Measurements from ENCODE around the gene QTRT2.

Gene QTRT2

DNA sequence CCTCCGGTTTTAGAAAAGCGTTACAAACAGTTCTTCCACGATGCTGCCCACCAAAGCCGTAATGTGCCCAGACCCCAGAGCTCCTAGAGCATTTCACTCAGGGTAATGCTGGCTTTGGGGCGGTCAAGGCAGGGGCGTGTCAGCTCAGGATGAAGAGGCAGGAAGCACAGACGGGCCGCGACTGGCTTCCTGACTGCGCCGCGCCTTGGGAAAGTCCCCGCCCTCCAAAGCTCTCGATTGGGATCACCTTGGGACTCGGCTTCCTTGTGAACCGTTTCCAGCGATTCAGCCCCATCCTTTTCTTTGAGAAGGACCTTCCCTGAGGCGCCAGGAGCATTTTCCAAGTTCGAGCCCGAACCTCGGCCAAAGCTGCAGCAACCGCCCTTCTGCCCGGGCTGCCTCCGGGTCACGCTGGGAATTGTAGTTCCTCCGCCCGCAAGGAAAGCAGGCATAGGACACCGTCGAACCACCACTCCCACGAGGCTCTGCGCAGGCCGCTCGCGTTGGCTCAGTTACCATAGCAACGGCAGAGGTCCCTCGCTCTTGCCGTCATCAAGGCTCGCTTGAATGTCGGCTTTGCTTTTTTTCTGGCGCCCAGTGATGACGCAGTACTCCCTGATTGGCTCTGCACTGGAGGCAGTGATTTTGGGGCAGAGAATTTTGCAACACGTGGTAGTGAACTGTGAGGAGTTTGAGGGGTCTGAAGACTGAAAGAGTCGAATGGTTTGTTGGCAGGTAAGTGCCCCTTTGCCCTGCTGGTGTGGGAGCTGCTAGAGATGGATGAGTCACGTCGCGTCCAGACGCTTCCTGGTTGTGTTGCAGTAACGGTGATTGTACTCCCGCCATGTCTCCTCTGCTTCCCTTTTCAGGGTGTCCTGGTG, at the start of gene QTRT2, which contains the start of gene CCDC191:
Gene QTRT2, plus strand, starts transcription at position 608 of the 881 bp plus-strand sequence. CDS start 8,521 bp downstream, outside the sequence.
Gene CCDC191, minus strand, starts transcription at position 397 of the 881 bp plus-strand sequence. Its CDS starts 60 bp downstream, at position 337.
- DNase-seq: peak; percentile 98 to 99

DNA sequence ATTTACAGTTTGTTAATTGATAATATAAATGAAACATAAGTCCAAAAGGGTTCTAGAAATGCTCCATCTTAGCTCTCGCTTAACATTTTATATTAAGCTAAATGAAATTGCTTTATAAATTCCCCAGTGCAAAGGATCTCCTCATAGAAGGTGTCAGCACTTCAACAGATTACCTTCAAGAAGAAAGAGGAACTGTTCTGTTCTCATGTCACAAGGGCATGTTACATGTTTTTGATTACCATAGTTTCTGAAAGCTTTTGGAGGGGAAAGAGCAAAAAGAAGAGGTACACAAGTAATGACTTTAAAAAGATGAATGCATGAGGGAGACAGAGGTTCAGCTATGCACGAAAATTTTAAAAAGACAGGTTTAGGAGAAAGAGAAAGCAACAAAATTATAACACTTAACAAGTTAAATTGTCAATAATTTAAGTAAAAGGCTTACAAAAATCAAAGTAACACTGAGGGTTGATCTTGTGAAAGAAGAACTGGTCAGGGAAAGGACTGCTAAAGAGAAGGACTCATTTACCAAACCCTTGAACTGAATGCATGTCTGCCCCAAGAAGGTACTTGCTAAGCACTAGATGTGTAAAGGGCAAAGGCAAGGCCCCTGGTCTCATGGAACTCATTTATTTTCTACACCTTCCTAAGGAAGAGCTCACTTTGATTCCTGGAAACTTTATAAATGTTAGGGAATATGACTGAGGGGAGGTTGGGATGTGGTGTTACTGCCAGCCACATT, 45.3 kb upstream of the QTRT2 start:
- no peak for DNase-seq

DNA sequence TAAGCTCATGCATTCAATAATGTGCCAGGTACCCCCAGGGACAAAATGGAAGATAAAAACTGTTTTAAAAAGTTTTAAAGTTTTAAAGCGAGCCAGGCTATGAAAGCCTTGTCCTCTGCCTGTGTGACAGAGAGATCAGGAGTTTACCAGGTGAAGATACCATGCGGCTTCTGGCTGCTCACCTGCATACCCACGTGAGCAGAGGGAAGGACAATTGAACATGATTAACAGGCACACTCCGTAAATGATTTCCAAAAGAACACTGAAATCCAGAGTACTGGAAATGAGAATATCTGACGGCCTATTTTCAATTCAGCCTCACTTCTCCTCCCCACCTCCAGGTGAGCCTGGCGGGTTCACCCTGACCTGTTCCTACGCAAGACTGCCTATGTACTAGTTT, 42.3 kb upstream of the QTRT2 start:
- no peak for DNase-seq

DNA sequence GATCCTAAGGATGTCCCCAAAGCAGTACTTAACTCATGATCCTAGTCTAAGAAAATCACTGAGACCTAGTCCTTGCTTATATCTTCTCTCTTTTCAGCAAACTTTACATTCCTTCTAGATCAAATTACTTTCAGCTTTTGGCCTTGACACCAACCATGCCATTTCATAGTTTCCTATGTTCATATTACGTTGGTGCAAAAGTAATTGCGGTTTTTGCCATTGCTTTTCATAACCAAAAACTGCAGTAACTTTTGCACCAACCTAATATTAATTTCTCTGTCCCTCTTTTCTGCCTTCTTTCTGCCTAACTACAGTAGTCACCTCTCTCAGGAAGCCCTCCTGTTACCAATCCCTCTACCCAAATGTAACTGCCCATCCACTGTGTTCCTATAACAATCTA, 37.1 kb upstream of the QTRT2 start:
- DNase-seq: no peak

DNA sequence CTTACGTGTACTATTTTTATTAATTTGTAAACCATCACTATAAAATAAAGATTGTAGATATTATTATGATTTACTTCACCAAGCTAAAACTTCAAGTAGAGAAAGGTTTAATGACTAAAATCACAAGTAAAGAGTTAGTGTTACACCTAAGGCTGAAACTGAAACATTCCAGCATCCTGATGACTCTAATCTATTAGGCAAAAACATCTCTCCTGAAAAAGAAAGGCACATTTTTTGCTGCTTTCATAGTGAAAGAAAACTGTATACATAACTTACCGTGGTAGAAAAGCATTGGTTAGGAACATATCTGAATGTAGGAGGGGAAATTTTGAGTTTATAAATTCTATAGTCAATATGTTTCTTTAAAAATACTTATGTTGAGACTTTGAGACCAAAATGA, 35.6 kb upstream of the QTRT2 start:
- DNase-seq: no peak

DNA sequence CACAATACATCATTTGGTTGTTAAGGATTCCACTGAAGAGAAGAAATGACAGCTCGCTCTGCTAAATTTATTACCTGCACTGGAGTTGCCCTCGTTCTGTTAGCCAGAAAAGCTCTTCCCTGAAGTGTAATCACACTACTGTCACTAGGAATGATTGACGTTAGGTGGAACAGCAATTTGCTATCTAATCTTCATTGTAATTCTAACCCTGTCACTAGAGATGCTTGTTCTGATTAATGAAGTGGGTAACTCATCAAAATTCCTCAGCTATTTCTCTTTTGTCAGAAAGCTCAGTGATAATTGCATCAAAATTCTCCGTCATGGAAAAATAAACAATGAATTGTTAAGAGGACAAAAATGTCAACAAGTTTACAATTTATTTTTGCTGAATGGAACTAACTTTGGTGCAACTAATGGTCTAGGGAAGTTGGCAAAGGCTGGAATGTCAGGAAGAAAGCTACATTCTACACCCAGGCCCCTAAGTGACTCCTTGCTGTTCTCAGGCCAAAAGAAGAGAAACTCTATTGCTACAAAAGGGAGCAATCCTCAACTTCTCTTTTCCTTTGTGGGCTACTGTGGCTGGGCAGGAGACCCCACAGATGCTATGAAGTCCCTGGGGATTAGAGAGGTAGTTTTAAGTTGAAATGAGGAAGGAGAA, 34.3 kb upstream of the QTRT2 start:
- no peak for DNase-seq

DNA sequence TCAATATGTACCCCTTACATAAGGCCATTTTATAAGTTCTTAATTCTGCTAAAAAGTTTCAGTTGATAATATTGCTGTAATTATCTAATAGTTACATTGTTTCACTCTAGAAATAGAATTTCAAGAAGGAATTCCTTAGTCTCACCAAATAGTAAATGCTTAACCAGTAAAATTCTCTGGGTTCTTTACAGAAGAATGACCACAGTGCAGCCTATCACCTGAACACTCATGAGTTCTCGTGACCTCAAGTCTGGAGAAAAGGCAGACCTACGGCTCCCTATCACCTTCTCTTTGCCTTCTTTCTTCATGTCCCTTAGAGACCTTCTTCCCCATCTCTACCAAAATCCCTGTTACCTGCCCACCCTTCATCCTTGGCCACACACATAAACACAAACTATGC, 31.1 kb upstream of the QTRT2 start:
- no peak for DNase-seq

DNA sequence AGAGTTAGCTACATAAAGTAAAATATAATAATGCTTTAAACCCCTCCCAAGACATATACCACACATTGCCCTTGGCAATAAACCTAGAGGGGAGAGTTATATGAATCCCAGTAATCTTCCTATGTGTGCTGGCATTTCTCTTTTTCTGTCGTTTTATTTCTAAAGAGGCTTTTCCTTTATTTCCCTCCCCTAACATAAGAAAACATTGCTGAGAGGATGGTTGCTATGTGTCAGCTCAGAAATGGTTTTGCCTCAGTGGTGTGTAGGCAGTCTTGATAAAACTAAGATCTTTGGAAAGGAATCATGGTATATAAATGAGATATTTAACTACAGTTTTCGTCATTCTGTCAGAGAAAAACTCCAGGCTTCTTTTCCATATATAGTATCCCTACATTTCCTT, 30.2 kb upstream of the QTRT2 start:
- DNase-seq: no peak

DNA sequence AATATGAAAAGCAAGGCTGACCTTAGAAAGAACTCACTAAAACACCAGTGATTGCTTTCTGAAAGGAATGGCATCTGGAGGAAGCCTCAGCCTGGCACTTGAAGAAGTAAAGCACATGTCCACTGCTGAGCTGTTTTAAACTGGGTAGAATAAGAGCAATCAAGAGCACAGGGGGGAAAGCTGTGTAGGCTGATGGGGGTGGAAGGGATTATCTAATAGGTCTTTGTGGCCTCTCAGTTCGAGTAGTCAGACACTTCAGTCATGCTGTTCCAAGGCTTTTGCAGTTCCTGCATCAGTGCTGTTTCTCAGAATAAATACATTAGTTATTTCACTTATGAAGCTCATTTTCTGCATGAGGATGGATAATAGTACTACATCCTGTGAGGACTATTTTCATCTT, 22.8 kb upstream of the QTRT2 start:
- no peak for DNase-seq

DNA sequence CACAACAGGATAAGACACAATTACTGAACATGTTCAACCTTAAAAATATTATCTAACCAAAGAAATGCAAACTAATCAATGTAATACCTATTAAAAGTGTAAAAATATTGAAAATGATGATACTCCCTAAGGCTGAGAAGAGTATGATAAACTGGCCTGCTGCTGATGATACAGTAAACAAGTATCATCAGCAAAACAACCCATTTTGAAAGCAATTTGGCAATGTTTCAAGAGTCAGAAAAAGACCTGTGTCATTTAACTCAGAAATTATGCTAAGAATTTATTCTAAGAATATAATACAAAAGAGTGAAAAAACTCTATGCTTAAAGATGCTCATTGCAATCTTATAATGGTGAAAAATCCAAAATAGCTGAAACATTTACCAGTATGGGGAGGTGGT, 22.3 kb upstream of the QTRT2 start:
- no peak for DNase-seq

DNA sequence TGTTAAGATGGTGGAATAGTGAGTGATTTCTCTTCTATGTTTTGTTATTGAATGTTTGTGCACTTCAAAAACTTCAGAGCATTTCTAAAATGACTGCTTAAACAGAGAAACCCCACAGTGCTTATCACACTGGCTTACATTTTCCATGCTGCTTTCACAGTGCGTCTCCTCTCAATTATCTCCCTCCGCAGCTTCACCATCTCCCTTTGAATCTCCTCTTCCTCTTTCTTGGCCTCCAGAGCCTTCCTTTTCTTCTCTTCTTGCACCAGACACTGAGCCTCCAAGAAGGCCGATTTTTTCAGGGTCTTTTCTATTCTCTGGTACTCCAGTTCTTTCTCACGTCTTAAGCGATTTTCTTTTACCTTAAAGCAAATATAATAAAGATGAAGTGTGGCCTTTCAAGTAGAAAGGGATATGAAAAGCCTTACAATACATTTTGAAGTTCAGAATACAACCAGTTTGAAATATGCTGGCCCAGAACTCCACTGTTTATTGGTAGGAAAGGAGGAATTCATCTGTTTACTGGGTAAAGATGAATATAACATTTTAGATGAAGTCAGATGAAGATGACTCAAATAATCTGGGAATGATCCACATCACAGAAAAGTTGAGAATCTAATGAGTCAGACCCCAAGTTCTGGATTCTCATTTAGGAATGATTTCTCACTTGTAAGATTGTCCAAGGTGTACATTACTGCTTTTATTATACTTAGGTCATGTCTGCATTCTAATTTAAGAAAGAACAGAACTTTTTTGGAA, 21.6 kb upstream of the QTRT2 start:
- DNase-seq: no peak

DNA sequence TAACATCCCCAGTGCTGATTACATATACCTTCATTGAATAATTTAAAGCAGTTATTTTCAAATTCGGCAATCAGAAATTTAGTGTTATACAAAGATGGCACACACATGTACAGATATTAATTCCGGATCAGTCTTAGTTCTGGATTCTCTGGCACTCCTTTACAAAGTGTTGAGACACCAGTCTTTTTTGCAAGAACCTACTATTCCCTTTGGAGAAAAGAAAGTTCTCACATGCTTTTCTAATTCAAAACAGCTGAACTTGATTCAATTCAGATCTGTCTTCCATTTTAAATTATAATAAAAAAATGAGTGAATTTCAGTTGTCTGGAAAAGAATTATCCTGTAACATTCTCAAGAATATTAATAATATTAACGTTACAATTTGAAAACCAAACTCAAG, 20.6 kb upstream of the QTRT2 start:
- no peak for DNase-seq

DNA sequence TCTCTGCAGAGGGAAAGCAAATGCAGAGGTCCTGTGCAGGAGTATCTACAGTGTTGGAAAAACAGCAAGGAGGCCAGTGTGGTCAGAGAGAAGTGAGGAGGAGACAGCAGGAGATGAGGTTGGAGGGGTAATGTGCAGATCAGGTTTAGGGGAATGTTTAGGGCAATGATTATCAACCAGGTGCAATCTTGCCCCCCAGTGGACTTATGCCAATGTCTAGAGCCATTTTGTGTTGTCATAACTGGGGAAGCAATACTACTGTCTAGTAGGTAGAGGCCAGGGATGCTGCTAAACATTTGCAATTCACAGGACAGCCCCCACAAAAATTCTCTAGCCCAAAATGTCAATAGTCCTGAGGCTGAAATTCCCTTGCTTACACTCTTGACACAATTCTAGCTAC, 13.3 kb upstream of the QTRT2 start:
- no peak for DNase-seq

DNA sequence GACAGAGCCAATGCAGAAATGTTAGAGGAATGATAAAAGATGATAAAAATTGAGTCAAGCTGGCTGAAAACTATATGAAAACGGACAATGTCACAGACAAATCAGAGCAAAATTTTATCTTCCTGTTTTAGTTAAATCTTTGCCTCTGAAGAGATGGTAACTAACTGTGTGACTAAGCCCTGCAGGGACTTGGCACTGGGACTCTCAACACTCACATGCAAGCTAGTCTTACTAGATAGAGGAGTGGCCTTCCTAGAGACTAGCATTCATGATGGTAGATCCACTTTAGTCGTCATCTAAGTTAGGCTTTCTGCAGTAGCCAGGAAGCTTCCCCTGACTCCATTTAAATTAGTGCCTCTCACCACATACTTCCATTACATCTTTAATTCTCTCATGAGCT, 4.3 kb upstream of the QTRT2 start:
- DNase-seq: no peak

DNA sequence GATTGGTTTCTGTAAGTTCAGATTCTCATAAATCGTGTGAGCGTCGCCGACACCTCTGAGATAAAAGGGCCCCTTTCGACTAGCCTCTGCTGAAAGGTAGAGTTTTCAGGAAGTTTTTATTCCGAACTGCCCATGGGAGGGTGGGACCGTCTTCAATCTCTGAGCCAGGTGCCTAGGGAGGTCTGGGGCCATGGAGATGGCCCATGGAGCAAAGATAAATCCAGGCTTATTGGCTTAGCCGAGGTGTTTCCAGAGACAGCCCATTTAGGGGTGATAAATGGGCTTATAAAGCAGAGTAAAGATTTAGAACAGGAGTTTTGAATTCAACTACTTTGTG, 442 bp downstream of the QTRT2 start:
- DNase-seq: no peak

DNA sequence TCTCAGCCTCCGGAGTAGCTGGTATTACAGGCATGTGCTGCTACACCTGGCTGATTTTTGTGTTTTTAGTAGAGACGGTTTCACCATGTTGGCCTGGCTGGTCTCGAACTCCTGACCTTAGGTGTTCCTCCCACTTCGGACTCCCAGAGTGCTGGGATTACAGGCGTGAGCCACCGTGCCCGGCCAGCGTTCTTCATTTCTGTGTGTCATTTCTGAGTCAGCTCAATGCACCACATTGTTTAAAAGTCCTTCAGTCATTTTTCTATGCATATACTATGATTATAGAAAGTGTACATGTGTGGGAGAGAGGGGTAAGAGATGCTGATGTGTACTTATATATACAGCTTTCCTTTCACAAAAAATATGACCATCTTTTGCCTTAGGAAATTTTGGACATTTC, 2.1 kb downstream of the QTRT2 start:
- DNase-seq: no peak

DNA sequence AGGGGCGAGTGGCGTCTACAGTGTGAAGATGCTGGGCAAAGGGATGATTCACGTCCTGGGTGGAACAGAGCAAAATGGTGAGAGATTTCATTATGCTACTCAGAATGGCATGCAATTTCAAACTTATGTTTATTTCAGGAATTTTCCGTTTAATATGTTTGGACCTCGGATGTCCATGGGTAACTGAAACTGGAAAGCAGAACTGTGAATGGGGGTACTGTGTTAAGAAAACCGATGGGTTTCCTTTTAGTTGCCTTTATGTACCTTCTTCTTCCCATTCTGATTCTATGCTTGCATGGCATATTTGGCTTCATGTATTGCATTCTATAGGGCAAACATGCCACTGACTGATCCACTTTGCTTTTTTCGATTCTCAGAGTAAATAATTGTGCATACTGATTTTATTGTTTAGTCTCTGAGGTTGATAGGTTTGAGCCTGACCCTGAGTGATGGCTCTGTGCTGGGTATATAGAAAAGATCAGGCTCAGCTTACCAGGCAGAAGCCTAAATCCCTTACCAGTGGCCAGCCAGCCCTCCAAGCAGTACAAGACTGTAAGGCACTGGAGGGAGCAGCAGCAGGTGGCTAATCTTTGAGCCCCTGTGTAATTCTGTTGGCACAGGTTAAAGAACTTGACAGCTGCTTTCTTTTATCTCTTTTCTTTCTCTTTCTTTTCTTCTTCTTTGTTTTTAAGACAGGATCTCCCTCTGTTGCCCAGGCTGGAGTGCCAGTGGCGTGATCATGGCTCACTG, 4.5 kb downstream of the QTRT2 start:
- no peak for DNase-seq

DNA sequence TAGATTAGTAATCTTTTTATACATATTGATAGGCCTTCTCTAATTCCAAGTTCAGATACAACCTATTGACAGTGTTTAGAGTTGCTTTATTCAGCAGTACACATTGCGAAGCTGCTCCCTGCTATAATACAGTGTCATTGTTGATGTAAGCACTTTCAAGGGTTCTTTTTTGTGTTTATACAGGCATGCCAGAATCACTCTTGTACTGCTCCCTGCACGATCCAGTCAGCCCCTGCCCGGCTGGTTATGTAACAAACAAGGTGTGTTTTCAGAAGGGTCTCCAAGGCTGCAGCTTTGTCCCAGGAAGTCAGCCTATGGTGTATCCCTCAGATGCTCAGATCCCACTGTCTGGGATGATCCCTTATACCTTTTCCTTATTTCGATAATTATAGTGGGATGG, 11.3 kb downstream of the QTRT2 start:
- no peak for DNase-seq

DNA sequence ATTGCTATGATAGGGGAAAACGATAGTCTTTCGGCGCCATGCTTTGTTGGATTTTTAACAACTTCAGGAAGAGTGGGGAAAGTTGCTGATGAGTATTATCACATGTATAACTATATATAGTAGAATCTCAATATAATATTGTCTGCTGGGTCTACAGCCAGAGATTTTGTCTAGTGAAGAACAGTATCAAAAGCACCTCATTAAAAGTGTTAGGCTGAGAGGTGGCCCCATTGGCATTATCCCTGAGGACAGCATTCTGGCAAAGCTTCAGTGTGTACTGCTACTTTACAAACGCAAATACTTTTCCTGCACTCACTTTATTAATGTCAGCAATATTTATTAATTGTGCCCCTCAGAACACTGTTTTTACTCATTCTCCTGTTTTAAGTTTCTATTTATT, 11.8 kb downstream of the QTRT2 start:
- no peak for DNase-seq

DNA sequence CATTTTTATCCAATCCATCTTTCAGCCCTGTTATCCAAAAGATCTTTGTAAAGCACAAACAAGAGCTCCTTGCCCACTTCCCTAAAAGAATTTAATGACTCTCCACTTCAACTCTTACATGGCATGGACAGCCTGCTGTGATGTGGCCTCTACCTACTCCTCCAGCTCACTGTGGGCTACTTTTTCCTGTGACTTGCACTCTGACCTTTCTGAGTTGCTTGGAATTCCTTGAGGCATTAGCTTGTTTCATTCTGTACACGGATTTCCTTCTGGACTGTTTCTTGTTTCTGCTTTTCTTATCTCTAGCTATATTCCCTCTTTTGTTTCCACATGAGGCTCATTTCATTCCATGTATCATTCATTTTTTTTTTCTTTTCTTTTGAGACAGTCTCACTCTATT, 15.2 kb downstream of the QTRT2 start:
- DNase-seq: no peak

DNA sequence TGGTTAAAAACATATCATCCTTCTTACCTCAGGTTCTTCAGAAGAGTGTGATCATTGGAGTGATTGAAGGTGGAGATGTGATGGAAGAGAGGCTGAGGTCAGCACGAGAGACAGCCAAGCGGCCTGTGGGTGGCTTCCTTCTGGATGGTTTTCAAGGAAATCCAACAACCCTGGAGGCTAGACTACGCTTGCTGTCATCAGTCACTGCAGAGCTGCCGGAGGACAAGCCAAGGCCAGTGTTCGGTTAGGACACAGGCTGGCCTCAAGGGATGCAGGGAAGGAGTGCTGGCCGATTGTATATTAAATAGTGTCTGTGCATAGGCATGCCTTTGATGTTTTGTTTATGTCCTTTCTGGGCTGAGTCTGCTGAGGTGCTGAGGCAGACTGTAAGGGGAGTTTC, 20.2 kb downstream of the QTRT2 start:
- DNase-seq: no peak

DNA sequence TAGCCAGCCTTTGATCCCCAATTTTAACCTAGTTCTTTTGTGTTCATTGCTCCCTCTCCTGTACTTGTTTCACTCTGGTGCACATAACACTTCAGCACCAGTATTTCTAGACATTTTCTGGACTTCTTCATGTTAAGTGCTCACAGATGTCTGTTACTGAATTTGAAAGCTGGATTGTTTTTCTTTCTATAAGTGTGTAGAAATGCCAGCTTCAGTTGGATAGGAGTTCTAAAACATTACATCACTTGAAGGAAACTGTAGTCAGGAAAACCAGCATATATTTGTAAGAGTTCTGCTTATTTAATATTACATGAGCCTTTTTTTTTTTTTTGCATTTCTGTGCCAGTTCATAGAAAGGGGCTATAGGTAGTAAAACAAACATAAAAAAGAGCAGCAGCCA, 21.6 kb downstream of the QTRT2 start:
- DNase-seq: no peak
